ENCODE measurements around the gene SLC7A11.

Gene SLC7A11

GRCh38 chr4:138181287-138181686 lies 60.9 kb downstream of the SLC7A11 start:
- TF ChIP-seq CTCF (conservative IDR thresholded peaks at IDR 0.05; ENCODE audit: control insufficient read depth, insufficient read depth, low read depth, low read length), result no peak
- H3K4me3 ChIP-seq (ENCODE audit: control insufficient read depth, low read depth, low read length), result no peak overlapping the region
- DNase-seq (ENCODE audit: low read depth), result peak; percentile 64

GRCh38 chr4:138178566-138178965 lies 63.6 kb downstream of the SLC7A11 start:
- TF ChIP-seq CTCF (conservative IDR thresholded peaks at IDR 0.05; ENCODE audit: control insufficient read depth, insufficient read depth, low read depth, low read length), result no peak
- no peak overlapping the region for H3K4me3 ChIP-seq (ENCODE audit: control insufficient read depth, low read depth, low read length)
- DNase-seq (ENCODE audit: low read depth), result peak; percentile 42

DNA sequence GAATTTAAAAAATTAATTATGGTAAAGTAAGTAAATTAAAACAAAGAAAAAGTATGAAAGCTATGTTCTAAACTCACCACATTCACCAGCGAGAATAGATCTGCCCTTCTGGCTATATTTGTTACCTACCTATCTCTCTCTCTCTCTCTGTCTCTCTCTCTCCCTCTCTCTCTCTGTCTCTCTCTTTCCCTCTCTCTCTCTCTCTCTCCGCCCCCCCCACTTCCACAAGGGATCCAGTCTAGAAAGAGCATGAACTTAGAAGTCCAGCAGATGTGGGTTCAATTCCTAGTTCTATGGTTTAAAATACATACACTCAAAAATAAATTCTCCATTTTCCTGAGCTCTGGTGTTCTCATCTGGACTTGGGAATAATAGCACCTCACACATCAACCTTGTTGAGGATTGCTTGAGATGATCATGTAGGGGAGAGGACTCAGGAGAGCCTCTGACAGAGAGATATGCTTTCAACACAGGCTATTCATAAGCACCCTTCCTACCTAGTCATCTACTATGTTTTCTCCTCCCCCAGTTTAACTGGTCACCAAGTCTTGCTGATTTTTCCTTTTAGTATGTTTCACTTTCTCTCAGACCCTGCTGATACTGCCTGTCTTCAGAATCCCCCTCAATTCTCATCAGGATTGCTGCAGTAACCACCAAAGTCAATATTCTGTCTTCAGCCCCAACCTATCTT lies 64.7 kb downstream of the SLC7A11 start:
- no peak for DNase-seq (ENCODE audit: low read depth)
- H3K4me3 ChIP-seq (ENCODE audit: control insufficient read depth, low read depth, low read length), result no peak overlapping the region
- TF ChIP-seq CTCF (conservative IDR thresholded peaks at IDR 0.05; ENCODE audit: control insufficient read depth, insufficient read depth, low read depth, low read length), result no peak

DNA sequence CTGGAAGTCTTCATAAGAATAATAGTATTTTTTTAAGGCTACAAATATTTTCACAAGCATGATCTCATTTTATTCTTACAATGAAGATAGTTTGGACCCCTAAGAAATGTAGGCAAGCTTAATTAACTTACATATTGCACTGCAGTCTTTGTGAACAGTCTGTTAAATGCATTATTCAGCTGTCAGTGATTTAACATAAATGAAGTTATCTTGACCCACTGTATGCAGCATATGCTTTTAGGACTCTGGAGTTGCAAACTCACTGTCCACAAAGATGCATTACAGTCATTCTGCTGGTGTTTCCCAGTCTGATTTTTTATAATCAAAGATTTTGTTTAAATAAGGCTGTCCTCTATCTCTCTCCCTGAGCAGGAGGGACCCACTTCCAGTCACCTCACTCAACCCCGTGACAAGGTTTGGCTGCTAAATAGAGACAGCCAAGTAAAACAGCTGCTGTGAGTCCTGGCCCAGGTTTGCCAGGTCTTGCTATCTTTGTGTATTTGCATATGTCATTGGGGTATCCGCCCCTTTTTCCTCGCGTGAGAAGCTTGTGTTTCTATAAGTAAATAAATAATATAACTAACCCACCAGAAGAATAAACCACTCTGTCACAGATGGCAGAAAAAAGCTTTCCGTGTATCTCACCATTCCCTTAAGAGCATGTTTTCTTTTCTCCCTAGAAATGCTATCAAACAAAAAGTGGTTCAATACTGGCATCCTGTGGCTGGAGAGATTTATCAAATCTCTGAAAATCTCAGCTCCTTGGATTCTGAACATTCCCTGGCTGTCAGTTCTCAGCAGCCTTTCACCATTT lies 67.0 kb downstream of the SLC7A11 start:
- no peak overlapping the region for H3K4me3 ChIP-seq (ENCODE audit: control insufficient read depth, low read depth, low read length)
- peak; percentile 18 for DNase-seq (ENCODE audit: low read depth)
- TF ChIP-seq CTCF (conservative IDR thresholded peaks at IDR 0.05; ENCODE audit: control insufficient read depth, insufficient read depth, low read depth, low read length), result no peak

DNA sequence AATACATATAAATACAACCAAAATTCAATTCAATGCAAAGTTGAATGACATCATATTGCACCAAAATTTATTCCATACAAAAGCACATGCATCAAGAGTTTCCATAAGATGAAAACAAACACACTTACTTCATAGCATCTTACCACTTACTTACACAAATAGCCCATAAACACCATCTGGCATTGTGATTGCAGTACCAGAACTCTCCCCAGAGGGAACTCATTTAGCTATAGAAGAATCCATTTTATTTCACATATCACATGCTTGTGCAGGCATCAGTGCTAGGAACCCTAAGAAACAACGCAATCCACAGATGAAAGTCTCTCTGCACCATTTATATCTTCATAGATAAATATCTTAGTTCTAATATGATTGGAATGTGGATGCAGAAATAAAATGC lies 77.9 kb downstream of the SLC7A11 start:
- DNase-seq (ENCODE audit: low read depth), result no peak
- H3K4me3 ChIP-seq (ENCODE audit: control insufficient read depth, low read depth, low read length), result no peak overlapping the region
- TF ChIP-seq CTCF (conservative IDR thresholded peaks at IDR 0.05; ENCODE audit: control insufficient read depth, insufficient read depth, low read depth, low read length), result no peak

DNA sequence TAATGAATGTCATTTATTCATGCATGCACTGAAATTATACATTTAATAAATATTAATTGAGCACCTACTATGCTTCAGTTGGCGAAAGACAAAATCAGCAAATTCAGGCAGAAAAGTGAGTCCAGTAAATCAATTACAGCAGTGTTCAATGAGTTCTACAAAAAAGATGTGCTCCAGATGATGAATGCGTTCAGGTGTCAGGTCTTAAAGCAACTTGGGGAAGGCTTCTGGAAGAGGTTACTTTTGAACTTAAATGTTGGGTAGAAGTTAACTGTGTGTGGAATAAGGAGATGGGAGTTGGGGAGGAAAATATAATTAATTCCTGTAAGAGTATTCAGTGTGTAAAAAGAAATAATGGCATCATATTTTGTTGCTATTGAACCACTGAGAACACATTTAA lies 79.0 kb downstream of the SLC7A11 start:
- TF ChIP-seq CTCF (conservative IDR thresholded peaks at IDR 0.05; ENCODE audit: control insufficient read depth, insufficient read depth, low read depth, low read length), result no peak
- H3K4me3 ChIP-seq (ENCODE audit: control insufficient read depth, low read depth, low read length), result no peak overlapping the region
- DNase-seq (ENCODE audit: low read depth), result no peak
